Immature natural killer cell (primary cell): ENCODE results near the gene TAS2R42. TPM values are rescaled to one million over a fixed set of nuclear protein-coding genes. Genes with fewer than 3 reads are reported as not detected.

Experiments used
- DNase-seq, 3 donors: peaks; one replicate each; pipeline ENCODE4 v3.0.0; 2022; ENCODE audit warnings: mixed read lengths in 1 of 3
- H3K27ac Mint-ChIP-seq, 6 donors: one replicate each; pipeline ENCODE4 v1.8.0; 2020; ENCODE audit warnings: mixed read lengths in 6 of 6, mild to moderate bottlenecking in 5 of 6, inconsistent platforms in 4 of 6, moderate library complexity in 3 of 6
- H3K27me3 Mint-ChIP-seq, 3 donors: one replicate each; pipeline ENCODE4 v1.8.0; 2020 to 2021; ENCODE audit warnings: low read depth in 3 of 3, mild to moderate bottlenecking in 3 of 3, mixed read lengths in 3 of 3, moderate library complexity in 3 of 3, inconsistent platforms in 1 of 3
- H3K36me3 Mint-ChIP-seq, 3 donors: one replicate each; pipeline ENCODE4 v1.8.0; 2020; ENCODE audit warnings: mixed read lengths in 3 of 3, inconsistent platforms in 2 of 3, mild to moderate bottlenecking in 2 of 3
- H3K4me1 Mint-ChIP-seq, 2 donors: one replicate each; pipeline ENCODE4 v1.8.0; 2020; ENCODE audit warnings: inconsistent platforms in 2 of 2, mild to moderate bottlenecking in 2 of 2, mixed read lengths in 2 of 2, moderate library complexity in 1 of 2
- H3K4me3 Mint-ChIP-seq, 5 donors: one replicate each; pipeline ENCODE4 v1.8.0; 2020; ENCODE audit warnings: mild to moderate bottlenecking in 5 of 5, mixed read lengths in 5 of 5, inconsistent platforms in 3 of 5, moderate library complexity in 3 of 5
- H3K9me3 Mint-ChIP-seq, 6 donors: one replicate each; pipeline ENCODE4 v1.8.0; 2020; ENCODE audit warnings: mild to moderate bottlenecking in 6 of 6, mixed read lengths in 6 of 6, inconsistent platforms in 4 of 6, moderate library complexity in 3 of 6
- polyA plus RNA-seq, 3 donors: library from polyadenylated mRNA; unstranded; fragments of 300-500 nt; fragmentation: Illumina TruSeq; gene quantifications; one replicate each; pipeline ENCODE4 v1.2.3, GENCODE V29; 2021

The TAS2R42 gene
- polyA plus RNA-seq, 3 donors from 2014 or later: not detected

- H3K9me3 Mint-ChIP-seq: no peaks in the 10 kb centered on the region
- H3K4me3 Mint-ChIP-seq: peak overlapping the region; percentile 90 to 100 (median 97)
- H3K4me1 Mint-ChIP-seq: peaks cover 61 to 85% of the 10 kb centered on the region in 2 donors
- H3K27ac Mint-ChIP-seq: peak overlapping the region; percentile 82 to 98 (median 92)
- peaks cover 0 to 5% (median 2%) of the 10 kb centered on the region in 3 donors for H3K27me3 Mint-ChIP-seq
- peaks cover 4 to 13% (median 10%) of the 10 kb centered on the region in 3 donors for H3K36me3 Mint-ChIP-seq
- no peak for DNase-seq
Observed at GRCh38 chr12:11170810-11171144, 16.0 kb downstream of the TAS2R42 start.

- Mint-ChIP-seq H3K27me3 (peaks cover 0 to 3% (median 0%) of the 10 kb centered on the region in 3 donors), H3K9me3 (no peaks in the 10 kb centered on the region), H3K36me3 (peaks cover 0 to 14% (median 13%) of the 10 kb centered on the region in 3 donors), H3K4me1 (peaks cover 60 to 95% of the 10 kb centered on the region in 2 donors), H3K4me3 (no peak overlapping the region), H3K27ac (no peak overlapping the region)
- no peak for DNase-seq
Observed at GRCh38 chr12:11166300-11166699, 20.4 kb downstream of the TAS2R42 start.

GRCh38 chr12:11164384-11164783 is 22.4 kb downstream of the TAS2R42 start:
- DNase-seq: no peak
- Mint-ChIP-seq H3K27ac (peak overlapping the region in 1 of 6 donors; percentile 21), H3K9me3 (no peaks in the 10 kb centered on the region), H3K4me1 (peaks cover 52 to 90% of the 10 kb centered on the region in 2 donors), H3K4me3 (no peak overlapping the region), H3K27me3 (no peaks in the 10 kb centered on the region), H3K36me3 (peaks cover 0 to 15% (median 11%) of the 10 kb centered on the region in 3 donors)

GRCh38 chr12:11162502-11162901 is 24.2 kb downstream of the TAS2R42 start:
- DNase-seq: no peak
- H3K36me3 Mint-ChIP-seq: peaks cover 0 to 11% (median 10%) of the 10 kb centered on the region in 3 donors
- peaks cover 35 to 90% of the 10 kb centered on the region in 2 donors for H3K4me1 Mint-ChIP-seq
- no peak overlapping the region for H3K27ac Mint-ChIP-seq
- no peak overlapping the region for H3K4me3 Mint-ChIP-seq
- no peaks in the 10 kb centered on the region for H3K9me3 Mint-ChIP-seq
- H3K27me3 Mint-ChIP-seq: no peaks in the 10 kb centered on the region

- H3K9me3 Mint-ChIP-seq: peaks cover 0 to 5% (median 0%) of the 10 kb centered on the region in 6 donors
- no peaks in the 10 kb centered on the region for H3K27me3 Mint-ChIP-seq
- no peak overlapping the region for H3K4me3 Mint-ChIP-seq
- H3K36me3 Mint-ChIP-seq: peaks cover 7 to 14% (median 8%) of the 10 kb centered on the region in 3 donors
- no peak for DNase-seq
- H3K4me1 Mint-ChIP-seq: peaks cover 36 to 92% of the 10 kb centered on the region in 2 donors
- H3K27ac Mint-ChIP-seq: no peak overlapping the region
Observed at GRCh38 chr12:11158885-11159444, 27.8 kb downstream of the TAS2R42 start.

GRCh38 chr12:11154400-11154925 is 32.3 kb downstream of the TAS2R42 start:
- no peak overlapping the region for H3K4me3 Mint-ChIP-seq
- H3K4me1 Mint-ChIP-seq: peaks cover 32 to 79% of the 10 kb centered on the region in 2 donors
- DNase-seq: no peak
- H3K27me3 Mint-ChIP-seq: no peaks in the 10 kb centered on the region
- peaks cover 0 to 5% (median 0%) of the 10 kb centered on the region in 6 donors for H3K9me3 Mint-ChIP-seq
- no peak overlapping the region for H3K27ac Mint-ChIP-seq
- peaks cover 7 to 12% (median 11%) of the 10 kb centered on the region in 3 donors for H3K36me3 Mint-ChIP-seq

- Mint-ChIP-seq H3K36me3 (peaks cover 7 to 12% (median 11%) of the 10 kb centered on the region in 3 donors), H3K27me3 (no peaks in the 10 kb centered on the region), H3K27ac (no peak overlapping the region), H3K4me3 (no peak overlapping the region), H3K4me1 (peaks cover 31 to 62% of the 10 kb centered on the region in 2 donors), H3K9me3 (peaks cover 0 to 5% (median 0%) of the 10 kb centered on the region in 6 donors)
- DNase-seq: no peak
Observed at GRCh38 chr12:11152725-11153124, 34.0 kb downstream of the TAS2R42 start.

- Mint-ChIP-seq H3K4me3 (no peak overlapping the region), H3K9me3 (no peaks in the 10 kb centered on the region), H3K27me3 (no peaks in the 10 kb centered on the region), H3K27ac (no peak overlapping the region), H3K36me3 (peaks cover 6 to 11% (median 7%) of the 10 kb centered on the region in 3 donors), H3K4me1 (peaks cover 24 to 45% of the 10 kb centered on the region in 2 donors)
- no peak for DNase-seq
Observed at GRCh38 chr12:11150832-11151231, 35.9 kb downstream of the TAS2R42 start.

GRCh38 chr12:11147420-11147819 is 39.3 kb downstream of the TAS2R42 start:
- H3K4me3 Mint-ChIP-seq: no peak overlapping the region
- no peak for DNase-seq
- H3K27ac Mint-ChIP-seq: no peak overlapping the region

GRCh38 chr12:11144297-11144696 is 42.4 kb downstream of the TAS2R42 start:
- H3K36me3 Mint-ChIP-seq: peaks cover 0 to 17% (median 12%) of the 10 kb centered on the region in 3 donors
- H3K27me3 Mint-ChIP-seq: peaks cover 0 to 1% (median 0%) of the 10 kb centered on the region in 3 donors
- H3K4me1 Mint-ChIP-seq: peaks cover 10 to 37% of the 10 kb centered on the region in 2 donors
- DNase-seq: no peak
- H3K4me3 Mint-ChIP-seq: no peak overlapping the region
- H3K9me3 Mint-ChIP-seq: peaks cover 0 to 5% (median 0%) of the 10 kb centered on the region in 6 donors
- no peak overlapping the region for H3K27ac Mint-ChIP-seq

More at GRCh38 chr12:11147420-11147819, 39.3 kb downstream of the TAS2R42 start:
- Mint-ChIP-seq H3K27me3 (peaks cover 0 to 1% (median 0%) of the 10 kb centered on the region in 3 donors), H3K4me1 (peaks cover 16 to 27% of the 10 kb centered on the region in 2 donors), H3K9me3 (peaks cover 0 to 5% (median 0%) of the 10 kb centered on the region in 6 donors), H3K36me3 (peaks cover 7 to 17% (median 15%) of the 10 kb centered on the region in 3 donors)

GRCh38 chr12:11143352-11143751 is 43.4 kb downstream of the TAS2R42 start:
- DNase-seq: no peak
- Mint-ChIP-seq H3K27ac (peak overlapping the region in 1 of 6 donors; percentile 10), H3K4me3 (no peak overlapping the region), H3K4me1 (peaks cover 8 to 37% of the 10 kb centered on the region in 2 donors), H3K36me3 (peaks cover 0 to 17% (median 12%) of the 10 kb centered on the region in 3 donors), H3K27me3 (peaks cover 0 to 1% (median 0%) of the 10 kb centered on the region in 3 donors), H3K9me3 (peaks cover 0 to 5% (median 0%) of the 10 kb centered on the region in 6 donors)

GRCh38 chr12:11136075-11136474 is 50.7 kb downstream of the TAS2R42 start:
- Mint-ChIP-seq H3K4me3 (no peak overlapping the region), H3K27me3 (no peaks in the 10 kb centered on the region), H3K4me1 (peaks cover 4 to 68% of the 10 kb centered on the region in 2 donors), H3K9me3 (no peaks in the 10 kb centered on the region), H3K27ac (no peak overlapping the region), H3K36me3 (no peaks in the 10 kb centered on the region)
- no peak for DNase-seq
